ENCODE data around the gene CRYBG1. TPM values are rescaled to one million over a fixed set of nuclear protein-coding genes. Genes with fewer than 3 reads are reported as not detected.
"Not testable (repeated sequence)": the region's sequence is repeated elsewhere in the genome, so short reads cannot be mapped to it uniquely, and the experiment has no call there.

Gene CRYBG1
- total RNA-seq, 1 donor from 2014 or later, result 3.9 TPM

DNA sequence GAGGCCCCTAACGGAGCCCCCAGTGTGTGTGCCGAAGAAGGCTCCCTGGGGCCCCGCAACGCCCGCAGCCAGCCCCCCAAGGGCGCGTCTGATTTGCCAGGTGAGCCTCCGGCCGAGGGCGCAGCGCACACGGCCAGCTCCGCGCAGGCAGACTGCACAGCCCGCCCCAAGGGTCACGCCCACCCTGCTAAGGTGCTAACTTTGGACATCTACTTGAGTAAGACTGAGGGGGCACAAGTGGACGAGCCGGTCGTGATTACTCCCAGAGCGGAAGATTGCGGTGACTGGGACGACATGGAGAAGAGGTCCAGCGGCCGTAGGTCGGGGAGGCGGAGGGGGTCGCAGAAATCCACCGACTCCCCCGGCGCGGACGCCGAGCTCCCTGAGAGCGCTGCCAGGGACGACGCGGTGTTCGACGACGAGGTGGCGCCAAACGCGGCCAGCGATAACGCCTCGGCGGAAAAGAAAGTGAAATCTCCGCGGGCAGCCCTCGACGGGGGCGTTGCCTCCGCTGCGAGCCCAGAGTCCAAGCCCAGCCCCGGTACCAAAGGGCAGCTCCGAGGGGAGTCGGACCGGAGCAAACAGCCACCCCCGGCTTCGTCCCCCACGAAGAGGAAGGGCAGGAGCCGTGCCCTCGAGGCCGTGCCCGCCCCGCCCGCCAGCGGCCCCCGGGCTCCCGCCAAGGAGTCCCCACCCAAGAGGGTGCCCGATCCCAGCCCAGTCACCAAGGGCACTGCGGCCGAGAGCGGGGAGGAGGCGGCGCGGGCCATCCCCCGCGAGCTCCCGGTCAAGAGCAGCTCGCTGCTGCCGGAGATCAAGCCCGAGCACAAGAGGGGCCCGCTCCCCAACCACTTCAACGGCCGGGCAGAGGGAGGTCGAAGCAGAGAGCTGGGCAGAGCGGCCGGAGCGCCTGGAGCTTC, 151.8 kb downstream of the CRYBG1 start:
- peaks cover 28% of the 10 kb centered on the region for H3K27me3 Mint-ChIP-seq (ENCODE audit: low read depth)
- H3K4me1 Mint-ChIP-seq (ENCODE audit: low read depth), result peaks cover 36% of the 10 kb centered on the region
- peak overlapping the region; percentile 72 for H3K4me3 Mint-ChIP-seq (ENCODE audit: unreplicated experiment)
- DNase-seq (ENCODE audit: low spot score), result no peak
- H3K9me3 Mint-ChIP-seq (ENCODE audit: low read depth), result peaks cover 3% of the 10 kb centered on the region
- peak overlapping the region; percentile 54 for H3K27ac Mint-ChIP-seq (ENCODE audit: unreplicated experiment)
- no peaks in the 10 kb centered on the region for H3K36me3 Mint-ChIP-seq (ENCODE audit: low read depth)
- TF ChIP-seq, protein P1, sequence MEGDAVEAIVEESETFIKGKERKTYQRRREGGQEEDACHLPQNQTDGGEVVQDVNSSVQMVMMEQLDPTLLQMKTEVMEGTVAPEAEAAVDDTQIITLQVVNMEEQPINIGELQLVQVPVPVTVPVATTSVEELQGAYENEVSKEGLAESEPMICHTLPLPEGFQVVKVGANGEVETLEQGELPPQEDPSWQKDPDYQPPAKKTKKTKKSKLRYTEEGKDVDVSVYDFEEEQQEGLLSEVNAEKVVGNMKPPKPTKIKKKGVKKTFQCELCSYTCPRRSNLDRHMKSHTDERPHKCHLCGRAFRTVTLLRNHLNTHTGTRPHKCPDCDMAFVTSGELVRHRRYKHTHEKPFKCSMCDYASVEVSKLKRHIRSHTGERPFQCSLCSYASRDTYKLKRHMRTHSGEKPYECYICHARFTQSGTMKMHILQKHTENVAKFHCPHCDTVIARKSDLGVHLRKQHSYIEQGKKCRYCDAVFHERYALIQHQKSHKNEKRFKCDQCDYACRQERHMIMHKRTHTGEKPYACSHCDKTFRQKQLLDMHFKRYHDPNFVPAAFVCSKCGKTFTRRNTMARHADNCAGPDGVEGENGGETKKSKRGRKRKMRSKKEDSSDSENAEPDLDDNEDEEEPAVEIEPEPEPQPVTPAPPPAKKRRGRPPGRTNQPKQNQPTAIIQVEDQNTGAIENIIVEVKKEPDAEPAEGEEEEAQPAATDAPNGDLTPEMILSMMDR (IDR thresholded peaks at IDR 0.05), result peak; percentile 67

DNA sequence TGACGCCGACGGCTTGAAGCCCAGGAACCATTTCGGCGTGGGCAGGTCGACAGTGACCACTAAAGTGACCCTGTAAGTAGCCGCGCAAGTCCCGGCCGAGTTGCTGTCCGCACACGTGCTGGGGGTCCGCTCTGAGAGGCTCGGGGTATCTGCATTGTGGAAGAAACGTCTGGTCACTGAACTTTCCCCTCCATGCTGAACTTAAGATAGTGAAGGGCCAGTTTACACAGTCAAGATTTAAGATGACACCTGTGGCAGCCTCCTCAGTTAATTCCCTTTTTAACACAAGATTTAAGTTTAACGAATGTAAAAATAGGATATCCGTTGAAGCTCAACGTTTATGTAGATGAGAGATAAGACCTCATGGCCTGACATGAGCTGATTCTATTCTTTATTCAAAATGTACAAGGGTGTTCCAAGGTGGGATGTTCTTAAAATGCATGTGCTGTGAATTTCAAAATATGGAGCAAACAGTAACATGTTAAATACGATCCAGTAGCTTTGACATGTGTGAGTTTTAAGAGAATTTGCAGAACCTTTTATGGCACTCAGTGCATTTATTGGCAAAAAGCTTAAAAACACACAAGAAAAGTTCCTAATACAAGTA, 152.6 kb downstream of the CRYBG1 start:
- Mint-ChIP-seq H3K27me3 (ENCODE audit: low read depth) (peaks cover 24% of the 10 kb centered on the region), H3K4me3 (ENCODE audit: unreplicated experiment) (peak overlapping the region; percentile 72), H3K36me3 (ENCODE audit: low read depth) (no peaks in the 10 kb centered on the region), H3K27ac (ENCODE audit: unreplicated experiment) (peak overlapping the region; percentile 54), H3K9me3 (ENCODE audit: low read depth) (peaks cover 3% of the 10 kb centered on the region), H3K4me1 (ENCODE audit: low read depth) (peaks cover 39% of the 10 kb centered on the region)
- TF ChIP-seq, protein P1 (IDR thresholded peaks at IDR 0.05), result no peak
- DNase-seq (ENCODE audit: low spot score), result no peak

DNA sequence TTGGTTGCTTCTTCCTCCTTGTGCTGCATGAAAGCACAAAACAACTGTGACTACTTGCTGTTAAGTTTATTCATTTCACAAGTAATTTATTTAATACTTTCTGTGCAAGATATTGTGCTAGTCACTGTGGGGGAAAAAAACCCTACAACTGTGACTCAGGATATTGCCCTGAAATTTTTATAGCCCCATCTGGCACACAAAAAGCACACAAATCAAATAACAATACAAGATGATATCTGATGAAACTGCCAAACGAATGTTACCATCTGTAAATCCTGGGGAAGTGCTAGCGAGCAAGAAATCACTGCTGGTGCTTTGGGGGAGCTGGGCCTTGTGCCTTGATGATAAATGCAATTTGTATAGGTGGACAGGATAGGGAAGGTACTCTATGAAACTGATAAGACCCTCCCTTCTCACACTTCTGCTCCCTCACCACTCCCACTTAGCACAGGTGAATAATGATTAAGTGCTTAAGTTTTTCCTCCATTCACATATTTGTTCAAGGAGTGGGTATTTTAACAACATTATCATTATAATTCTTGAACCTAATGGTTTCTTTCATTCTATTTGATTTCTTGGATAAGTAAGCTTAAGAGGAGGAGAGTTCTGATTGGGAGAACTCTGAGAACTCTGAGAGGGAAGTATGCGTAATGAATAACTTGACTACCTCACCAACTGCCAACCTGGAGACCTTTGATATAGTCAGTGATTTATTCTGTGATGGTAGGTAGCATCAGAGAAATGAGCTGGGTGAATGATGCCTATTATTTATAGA, 153.5 kb downstream of the CRYBG1 start:
- peaks cover 37% of the 10 kb centered on the region for H3K4me1 Mint-ChIP-seq (ENCODE audit: low read depth)
- H3K36me3 Mint-ChIP-seq (ENCODE audit: low read depth), result no peaks in the 10 kb centered on the region
- peaks cover 15% of the 10 kb centered on the region for H3K27me3 Mint-ChIP-seq (ENCODE audit: low read depth)
- peak overlapping the region; percentile 10 for H3K27ac Mint-ChIP-seq (ENCODE audit: unreplicated experiment)
- TF ChIP-seq, protein P1 (IDR thresholded peaks at IDR 0.05), result no peak
- no peak for DNase-seq (ENCODE audit: low spot score)
- H3K4me3 Mint-ChIP-seq (ENCODE audit: unreplicated experiment), result peak overlapping the region; percentile 36
- no peaks in the 10 kb centered on the region for H3K9me3 Mint-ChIP-seq (ENCODE audit: low read depth)

DNA sequence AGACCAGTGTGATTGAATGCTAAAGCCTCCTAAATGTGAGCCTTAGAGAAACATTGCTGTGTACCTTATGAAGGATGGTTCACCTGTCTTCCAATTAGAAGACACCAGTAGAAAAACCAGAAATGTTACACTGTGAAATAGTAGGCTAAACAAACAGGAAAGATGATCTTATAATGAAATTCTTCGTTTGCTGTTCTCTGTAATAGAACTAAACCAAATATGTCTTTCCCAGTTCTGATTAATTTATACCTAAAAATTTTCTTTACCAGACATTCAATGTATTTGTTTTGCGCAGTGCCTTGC, 154.0 kb downstream of the CRYBG1 start:
- Mint-ChIP-seq H3K9me3 (ENCODE audit: low read depth) (no peaks in the 10 kb centered on the region), H3K36me3 (ENCODE audit: low read depth) (no peaks in the 10 kb centered on the region), H3K27me3 (ENCODE audit: low read depth) (peaks cover 11% of the 10 kb centered on the region), H3K4me1 (ENCODE audit: low read depth) (peaks cover 42% of the 10 kb centered on the region), H3K4me3 (ENCODE audit: unreplicated experiment) (no peak overlapping the region), H3K27ac (ENCODE audit: unreplicated experiment) (no peak overlapping the region)
- no peak for DNase-seq (ENCODE audit: low spot score)
- TF ChIP-seq, protein P1 (IDR thresholded peaks at IDR 0.05), result no peak

DNA sequence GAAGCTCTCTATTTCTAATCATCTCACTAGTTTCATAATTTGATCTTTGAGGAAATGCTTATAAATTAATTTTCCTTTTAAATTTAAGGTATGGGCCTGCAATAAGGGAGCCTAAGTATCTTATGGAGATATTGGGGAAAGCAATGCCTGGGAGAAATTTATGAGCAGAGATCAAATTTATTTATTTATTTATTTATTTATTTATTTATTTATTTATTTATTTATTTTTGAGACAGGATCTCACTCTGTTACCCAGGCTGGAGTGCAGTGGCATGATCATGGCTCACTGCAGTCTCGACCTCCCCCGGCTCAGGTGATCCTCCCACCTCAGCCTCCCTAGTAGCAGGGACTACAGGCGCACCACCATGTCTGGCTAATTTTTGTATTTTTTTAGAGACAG, 155.1 kb downstream of the CRYBG1 start:
- not testable (repeated sequence) for H3K4me3 Mint-ChIP-seq (ENCODE audit: unreplicated experiment); H3K36me3 Mint-ChIP-seq (ENCODE audit: low read depth); H3K27ac Mint-ChIP-seq (ENCODE audit: unreplicated experiment); DNase-seq (ENCODE audit: low spot score); H3K27me3 Mint-ChIP-seq (ENCODE audit: low read depth); H3K9me3 Mint-ChIP-seq (ENCODE audit: low read depth)
- peaks cover 42% of the 10 kb centered on the region for H3K4me1 Mint-ChIP-seq (ENCODE audit: low read depth)
